GM21423 (cell line): ENCODE measurements around the gene TANGO2.

Experiments
- ATAC-seq: cut with Tn5 transposase; IDR thresholded peaks from one replicate; pipeline ENCODE4 v1.9.1; 2021; ENCODE audit warnings: mild to moderate bottlenecking, moderate library complexity; ENCODE audit not compliant: unreplicated experiment

The TANGO2 gene

GRCh38 chr22:20113551-20114310 is 92.8 kb downstream of the TANGO2 start:
- ATAC-seq = no peak

DNA sequence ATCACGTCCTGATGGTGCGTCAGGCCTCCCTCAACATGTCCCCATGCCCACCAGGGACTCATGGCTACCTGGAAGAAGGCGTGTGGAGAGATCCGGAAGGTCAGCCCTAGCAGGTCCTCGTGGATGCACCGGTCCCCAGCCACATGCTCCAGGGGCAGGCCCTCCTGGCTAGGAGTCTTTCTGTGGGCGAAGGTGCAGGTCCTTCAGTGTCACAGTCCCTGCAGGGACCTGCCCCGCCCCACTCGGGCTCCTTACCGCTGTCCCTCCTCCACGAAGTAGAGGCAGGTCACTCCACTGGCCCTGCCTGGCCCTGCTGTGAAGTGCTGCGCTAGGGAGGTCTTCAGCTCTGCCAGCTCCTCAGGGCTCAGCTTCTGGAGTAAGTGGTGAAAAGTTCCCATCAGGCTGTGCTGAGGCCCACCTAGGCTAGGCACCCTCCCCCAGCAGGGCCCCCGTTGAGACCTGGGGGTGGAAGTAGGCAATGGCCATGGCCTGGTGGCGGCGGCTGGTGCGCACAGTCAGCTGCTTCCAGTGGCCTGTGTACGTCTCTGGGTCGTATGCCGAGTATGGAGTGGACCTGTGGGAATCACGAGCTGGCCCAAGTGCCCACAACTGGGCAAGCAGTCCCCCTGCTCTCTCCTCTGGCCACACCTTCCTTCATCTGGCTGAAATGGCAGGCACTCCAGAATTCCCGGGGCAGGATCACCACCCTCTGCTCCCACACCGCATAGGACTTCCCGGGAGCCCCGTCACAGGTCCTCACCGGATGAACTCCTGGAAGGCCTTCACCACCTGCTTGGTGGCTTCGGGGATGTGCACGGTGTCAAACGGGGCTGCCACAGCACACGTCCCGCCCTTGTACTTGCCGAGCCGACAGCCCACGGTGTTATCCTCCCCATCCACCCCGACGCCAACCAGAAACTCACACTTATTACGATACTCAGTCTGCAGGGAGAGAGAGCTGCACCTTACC is 93.9 kb downstream of the TANGO2 start:
- no peak for ATAC-seq

DNA sequence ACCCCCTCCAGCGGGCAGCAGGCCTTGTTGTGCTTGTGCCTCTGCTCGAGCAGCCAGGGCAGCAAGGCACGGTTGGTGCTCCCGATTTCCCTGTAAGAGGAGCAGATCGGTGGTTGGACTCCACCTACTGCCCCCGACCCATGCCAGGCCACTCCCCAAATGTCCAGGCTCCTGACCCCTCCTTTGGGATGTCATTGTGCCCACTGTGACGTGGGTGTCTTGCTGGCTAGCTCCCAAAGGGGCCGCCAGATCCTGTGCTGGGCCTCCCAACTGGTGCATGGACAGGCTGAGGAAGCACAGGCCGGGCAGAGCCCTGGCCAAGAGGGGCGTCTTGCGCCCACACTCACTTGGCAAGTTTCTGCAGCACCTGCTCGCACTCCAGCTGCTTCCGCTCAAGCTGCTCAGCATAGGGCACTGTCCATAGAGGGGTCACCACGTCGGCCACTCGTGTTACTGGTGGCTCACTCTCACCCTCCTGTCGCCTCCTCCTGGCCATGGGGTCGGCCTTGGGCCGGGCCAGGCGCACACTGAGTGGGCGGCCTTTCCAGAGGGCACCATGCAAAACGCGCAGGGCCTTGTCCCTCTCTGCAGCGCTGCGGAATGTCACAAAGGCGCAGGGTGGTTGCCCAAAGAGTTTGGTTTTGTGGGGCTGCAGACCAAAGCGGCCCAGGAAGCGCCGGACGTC is 94.9 kb downstream of the TANGO2 start, which contains the start of gene RANBP1:
RANBP1 (plus strand) TSS at position 414 of the 685 bp plus-strand sequence; CDS start at position 495, 81 bp downstream.
- ATAC-seq = no peak

DNA sequence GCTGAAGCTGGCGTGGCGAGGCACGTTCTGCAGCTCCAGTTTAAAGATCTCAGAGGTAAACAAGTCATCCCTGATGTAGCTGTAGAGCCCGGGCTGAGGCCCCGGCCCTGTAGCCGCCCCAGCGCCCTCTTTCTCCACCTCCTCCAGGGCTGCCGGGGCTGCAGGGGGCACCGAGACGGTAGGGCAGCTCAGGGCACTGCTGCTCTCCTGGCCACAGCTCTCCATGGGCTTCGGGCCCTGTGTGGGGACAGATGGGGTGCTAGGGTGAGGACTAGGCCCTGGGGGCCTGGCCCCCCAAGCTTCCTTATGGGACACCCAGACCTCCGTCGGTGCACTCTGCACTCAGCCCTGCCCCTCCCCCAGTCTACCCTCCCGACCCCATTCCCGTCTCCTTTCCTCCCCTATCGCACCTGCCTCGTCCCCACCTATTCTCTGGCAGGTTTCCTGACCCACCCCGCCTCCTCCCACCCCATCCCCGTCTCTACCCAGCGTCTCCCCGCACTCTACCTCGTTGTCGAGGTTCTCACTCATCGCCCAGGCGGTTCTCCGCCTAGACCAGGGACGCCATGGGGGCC is 95.6 kb downstream of the TANGO2 start:
- no peak for ATAC-seq
